Left ventricle myocardium superior (tissue), 1 donor: ENCODE measurements around the gene PTRH2. TPM values are rescaled to one million over a fixed set of nuclear protein-coding genes. Genes with fewer than 3 reads are reported as not detected.

Experiments used
- ATAC-seq: fragments of 200-7000 bp; cut with Tn5 transposase; one replicate; pipeline ENCODE4 v1.9.1; 2020; ENCODE audit warnings: mild to moderate bottlenecking, moderate library complexity
- DNase-seq: peaks from one replicate; pipeline ENCODE4 v3.0.0-alpha.2; 2020
- intact Hi-C: fragments of 100-400 bp; cut with micrococcal nuclease; formaldehyde crosslinking; loops from one replicate; pipeline ENCODE4 v1.11.0; 2022
- total RNA-seq: library from RNA; stranded (reverse); fragmentation: NEBNext Ultra II Directional; extraction: Animal tissue kit (Norgen Biotek cat#: 25700); gene quantifications from one replicate; pipeline ENCODE4 v1.2.1, GENCODE V29; 2021
- donor health status: DM: no; HTN: yes; CAD: no; lungs with severe emphysema.

PTRH2 gene
- total RNA-seq, 1 donor from 2014 or later: 10.4 TPM

DNA sequence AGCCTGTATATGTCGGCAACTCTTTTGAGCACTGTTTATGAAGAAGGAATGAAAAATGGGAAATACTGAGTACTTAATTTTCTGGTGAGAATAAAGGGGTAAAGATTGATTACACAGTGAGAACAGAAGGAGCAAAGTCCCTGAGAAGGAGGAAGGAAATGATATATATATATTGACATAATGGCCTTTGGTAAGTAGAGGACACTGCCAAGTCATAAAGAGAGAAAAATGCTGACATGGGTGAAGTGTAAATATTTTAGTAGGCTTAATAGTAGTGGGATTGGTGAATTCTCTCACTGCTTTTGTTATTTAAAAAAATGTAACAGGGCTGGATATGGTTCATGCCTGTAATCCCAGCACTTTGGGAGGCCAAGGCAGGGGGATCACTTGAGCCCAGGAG lies 16.4 kb upstream of the PTRH2 start:
- ATAC-seq: no peak
- DNase-seq: no peak
- intact Hi-C loops: no loop called here

DNA sequence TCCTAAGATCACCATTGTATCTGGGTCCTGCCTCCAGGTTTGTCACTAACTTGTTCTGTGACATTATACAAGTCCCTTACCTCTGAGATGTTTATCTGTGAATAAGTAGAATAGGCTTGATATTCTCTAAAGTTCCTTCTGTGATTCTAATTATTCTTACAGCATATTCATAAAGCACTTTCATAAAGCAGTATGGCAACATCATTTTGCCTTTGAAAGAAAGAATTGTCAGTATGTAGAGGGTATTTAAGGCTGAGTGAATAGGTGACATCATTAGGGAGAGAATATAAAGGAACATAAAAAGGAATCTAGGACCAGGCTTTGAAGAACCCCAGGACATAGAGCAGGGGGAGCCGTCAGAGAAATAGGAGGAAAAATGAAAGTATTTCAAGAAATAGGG lies 15.8 kb upstream of the PTRH2 start:
- DNase-seq (no peak), ATAC-seq (no peak)
- intact Hi-C loops: no loop called here

DNA sequence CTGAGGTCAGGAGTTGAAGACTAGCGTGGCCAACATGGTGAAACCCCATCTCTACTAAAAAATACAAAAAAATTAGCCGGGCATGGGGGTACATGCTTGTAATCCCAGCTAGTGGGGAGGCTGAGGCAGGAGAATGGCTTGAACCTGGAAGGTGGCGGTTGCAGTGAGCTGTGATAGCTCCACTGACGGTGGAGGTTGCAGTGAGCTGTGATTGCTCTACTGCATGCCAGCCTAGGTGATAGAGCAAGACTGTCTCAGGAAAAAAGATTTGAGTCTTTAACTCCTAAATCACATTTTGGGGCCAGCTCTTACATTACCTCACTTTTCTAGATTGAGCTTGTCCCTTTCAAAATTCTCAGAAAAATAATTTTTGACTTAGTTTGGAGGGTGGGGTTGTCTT lies 15.4 kb upstream of the PTRH2 start:
- ATAC-seq (no peak), DNase-seq (no peak)
- intact Hi-C loops: no loop called here

DNA sequence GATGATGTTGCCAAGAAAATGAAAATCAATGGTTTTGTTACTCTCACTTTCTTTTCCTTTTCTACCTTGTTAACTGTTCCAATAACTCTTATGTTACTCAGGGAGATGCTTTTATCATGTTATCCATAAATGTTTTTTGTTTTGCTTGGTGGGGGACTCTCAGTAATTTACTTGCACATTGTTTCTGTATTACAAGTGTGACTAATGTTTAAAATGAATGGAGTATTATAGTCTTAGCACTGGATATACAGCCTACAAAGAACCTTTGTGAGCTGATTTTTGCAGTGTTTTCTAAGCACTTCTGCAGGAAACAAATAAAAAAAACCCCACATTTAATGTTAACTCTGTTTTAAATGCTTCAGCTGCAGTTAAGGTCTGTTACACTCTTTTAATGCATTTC lies 12.3 kb upstream of the PTRH2 start:
- intact Hi-C loops: no loop called here
- no peak for DNase-seq
- ATAC-seq: no peak

DNA sequence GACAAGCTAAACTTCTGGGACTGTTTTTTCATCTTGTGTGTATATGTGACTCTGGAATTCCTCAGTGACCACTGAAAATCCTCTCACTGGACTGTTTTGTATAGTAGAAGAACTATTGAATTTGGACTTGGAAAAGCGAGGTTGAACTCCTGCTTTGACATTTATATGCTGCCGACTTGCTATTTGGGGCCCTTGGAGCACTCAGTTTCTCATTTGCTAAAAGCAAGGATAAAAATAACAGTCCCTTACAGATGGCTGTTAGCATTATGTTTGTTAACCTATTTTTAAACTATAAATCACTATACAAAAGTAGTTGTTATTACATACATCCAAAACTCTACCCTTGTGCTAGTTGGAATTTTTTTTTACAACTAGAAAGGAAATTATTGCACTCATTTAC lies 9.2 kb upstream of the PTRH2 start:
- DNase-seq (no peak), ATAC-seq (peak; percentile 53)
- intact Hi-C loops: no loop called here

DNA sequence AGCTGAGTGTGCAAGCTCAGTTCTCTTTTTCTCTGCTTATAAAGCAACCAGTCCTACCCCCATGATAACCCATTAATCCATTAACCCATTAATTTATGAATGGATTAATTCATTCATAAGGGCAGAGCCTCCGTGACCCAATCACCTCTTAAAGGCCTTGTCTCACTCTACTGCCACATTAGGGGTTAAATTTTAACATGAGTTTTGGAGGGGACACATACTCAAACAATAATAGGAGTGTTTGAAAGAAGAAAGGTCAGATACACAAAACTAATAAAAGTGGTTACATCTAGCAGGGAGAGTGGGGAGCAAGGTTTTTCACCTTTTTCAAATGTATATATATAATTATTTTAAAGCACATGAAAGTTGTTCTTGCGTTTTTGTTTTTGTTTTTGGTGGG lies 7.0 kb upstream of the PTRH2 start:
- intact Hi-C loops: no loop called here
- DNase-seq (no peak), ATAC-seq (no peak)

DNA sequence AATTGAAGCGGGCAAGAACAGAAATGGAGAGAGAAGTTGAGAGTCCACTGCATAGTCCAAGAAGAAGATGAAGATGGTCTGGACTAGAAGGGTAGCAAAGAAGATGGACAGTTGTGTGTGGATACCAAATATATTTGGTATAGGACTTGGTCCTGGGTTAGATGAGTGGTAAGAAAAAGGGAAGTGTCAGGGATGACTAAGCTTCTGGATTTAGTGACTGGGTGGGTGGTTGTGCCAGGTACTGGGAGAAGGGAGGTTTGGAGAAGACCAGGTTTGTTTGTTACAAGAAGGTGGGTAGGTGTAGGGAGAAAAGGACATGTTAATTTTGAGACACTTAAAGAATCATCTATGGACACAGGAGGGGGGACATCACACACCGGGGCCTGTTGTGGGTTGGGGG lies 5.6 kb upstream of the PTRH2 start:
- ATAC-seq (no peak), DNase-seq (no peak)
- intact Hi-C loops: no loop called here

DNA sequence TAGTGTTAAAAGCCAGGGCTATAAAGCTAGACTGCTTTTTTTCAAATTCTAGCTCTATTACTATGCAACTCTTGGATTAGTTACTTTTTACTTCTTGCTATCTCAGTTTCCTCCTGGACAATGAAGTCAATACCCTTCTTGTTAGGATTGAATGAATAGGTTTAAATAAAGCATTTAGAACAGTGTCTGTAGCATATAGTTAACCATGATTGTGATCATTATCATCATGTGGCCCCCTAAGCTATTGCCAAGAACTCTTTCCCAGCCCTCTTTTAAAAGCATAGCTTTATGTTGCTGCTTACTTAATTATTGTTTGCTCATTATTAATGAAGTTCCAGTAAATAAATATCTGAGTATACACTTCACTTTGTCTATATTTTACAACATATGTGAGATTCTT lies 4.7 kb upstream of the PTRH2 start:
- no peak for ATAC-seq
- intact Hi-C loops: no loop called here
- no peak for DNase-seq

DNA sequence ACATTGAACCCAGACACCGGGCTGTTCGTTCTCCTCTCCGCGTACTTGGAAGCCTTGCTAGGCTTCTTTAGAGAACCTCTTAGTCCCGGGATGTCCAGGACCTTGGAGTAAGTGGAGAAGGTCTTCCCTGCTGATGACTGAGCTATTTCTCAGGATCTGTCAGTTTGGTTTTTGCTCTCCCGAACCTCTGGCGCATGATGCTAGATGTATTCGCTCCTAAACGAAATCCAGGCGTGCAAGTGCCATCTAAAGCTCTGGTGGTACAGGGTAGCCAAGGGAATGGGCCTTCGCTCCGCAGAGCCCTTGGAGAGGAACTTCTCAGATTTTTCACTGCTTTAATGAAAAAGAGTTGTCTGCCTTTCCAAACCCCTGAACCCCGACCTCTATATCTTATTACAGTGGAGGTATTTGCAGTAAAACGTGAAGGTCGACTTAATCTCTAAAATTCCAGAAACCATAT lies 771 bp upstream of the PTRH2 start:
- intact Hi-C loops: no loop called here
- ATAC-seq: no peak

DNA sequence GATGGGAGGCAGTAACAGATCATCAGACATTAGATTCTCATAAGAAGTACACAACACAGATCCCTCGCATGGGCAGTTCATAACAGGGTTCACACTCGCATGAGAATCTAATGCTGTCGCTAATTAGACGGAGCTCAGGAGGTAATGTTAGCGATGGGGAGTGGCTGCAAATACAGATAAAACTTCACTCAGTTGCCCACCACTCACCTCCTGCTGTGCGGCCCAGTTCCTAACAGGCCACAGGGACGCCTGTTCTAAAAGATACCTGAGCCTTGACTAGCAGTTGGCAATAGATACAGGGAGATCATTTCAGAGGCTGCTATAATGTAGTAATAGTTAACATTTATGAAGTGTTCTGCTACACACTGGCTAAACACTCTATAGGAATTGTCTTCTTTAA lies 4.9 kb downstream of the PTRH2 start:
- ATAC-seq (no peak), DNase-seq (no peak)
- intact Hi-C loops: no loop called here

More for the DNA sequence above, 771 bp upstream of the PTRH2 start:
- no peak for DNase-seq

DNA sequence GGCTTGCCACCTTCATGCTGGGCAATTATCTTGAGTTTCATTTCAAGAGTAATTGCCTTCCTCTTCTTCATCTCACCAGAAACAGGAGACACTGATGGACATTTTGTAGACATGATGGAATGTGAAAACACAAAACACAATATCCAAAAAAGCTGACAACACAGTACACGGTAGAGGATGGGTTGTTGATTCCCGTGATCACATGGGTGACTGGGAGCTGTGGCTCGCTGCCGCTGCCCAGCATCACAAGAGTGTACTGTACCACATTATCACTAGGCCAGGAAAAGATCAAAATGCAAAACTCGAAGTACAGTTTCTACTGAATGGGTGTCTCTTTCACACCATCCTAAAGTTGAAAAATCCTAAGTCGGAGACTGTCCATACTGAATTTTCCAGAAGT lies 7.4 kb downstream of the PTRH2 start:
- no peak for ATAC-seq
- intact Hi-C loops: no loop called here
- DNase-seq: no peak

DNA sequence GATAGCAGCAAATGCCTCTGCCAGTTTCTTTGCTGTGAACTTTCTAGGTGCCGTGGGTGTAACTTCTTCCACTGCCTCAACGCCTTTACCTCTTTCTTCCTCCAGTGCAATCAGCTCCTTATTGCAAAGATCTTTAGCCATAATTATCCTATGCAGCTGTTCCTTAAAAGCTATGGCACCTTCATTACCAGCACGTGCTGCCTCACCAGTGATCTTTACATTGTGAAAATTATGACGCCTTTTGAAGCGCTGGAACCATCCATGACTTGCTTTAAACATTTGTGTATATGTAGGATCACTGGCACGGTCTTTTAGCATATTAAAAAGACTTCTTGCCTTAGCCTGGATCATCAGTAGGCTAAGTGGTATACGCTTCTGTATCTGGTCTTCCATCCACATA lies 8.0 kb downstream of the PTRH2 start:
- intact Hi-C loops: no loop called here
- no peak for DNase-seq
- no peak for ATAC-seq

DNA sequence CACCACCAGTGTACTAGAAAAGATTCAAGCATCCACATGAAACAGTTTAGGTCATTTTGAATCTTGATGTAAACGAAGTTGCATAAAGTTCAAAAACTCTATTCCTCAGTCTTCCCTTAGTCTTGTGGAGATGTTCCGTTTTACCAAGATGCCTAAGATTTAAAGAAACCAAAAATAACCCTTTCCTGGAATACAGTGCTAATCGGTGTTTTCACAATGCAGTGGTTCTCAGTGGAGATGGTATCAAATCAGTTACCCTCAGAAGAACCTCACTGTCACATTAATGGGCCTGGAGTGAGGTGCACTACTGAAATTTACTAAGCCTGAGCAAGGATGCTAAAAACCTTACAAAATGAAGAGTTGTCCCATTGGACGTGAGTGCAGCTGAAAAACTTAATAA lies 9.1 kb downstream of the PTRH2 start:
- ATAC-seq (no peak), DNase-seq (no peak)
- intact Hi-C loops: no loop called here

DNA sequence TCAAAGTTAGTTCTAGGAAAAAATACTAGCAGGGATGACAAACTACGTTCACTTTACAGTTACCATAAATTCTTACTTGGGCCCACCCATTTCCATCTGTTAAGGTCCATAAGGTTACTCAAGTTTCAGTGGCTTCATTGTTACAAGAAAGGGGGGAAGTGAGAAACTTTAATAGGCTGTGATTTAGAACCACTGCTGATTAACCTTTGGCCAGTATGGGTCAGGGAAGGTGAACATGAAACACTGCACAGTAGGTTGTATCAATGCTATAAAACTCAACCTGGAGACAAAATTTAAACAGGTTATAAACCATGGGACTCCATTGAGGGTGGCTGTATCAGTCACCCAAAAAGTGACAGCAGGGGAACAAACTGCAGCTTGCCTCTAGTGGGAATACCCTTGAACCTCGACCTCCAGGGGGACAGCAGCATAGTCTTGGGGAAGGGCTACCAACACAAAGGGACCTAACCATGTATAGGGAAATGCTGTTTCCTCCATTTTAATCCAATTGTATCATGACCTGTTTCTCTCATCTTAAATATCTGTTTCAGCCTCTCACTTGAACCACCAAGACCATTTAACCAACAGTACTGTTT lies 10.4 kb downstream of the PTRH2 start:
- intact Hi-C loops: no loop called here
- no peak for DNase-seq
- ATAC-seq: no peak

DNA sequence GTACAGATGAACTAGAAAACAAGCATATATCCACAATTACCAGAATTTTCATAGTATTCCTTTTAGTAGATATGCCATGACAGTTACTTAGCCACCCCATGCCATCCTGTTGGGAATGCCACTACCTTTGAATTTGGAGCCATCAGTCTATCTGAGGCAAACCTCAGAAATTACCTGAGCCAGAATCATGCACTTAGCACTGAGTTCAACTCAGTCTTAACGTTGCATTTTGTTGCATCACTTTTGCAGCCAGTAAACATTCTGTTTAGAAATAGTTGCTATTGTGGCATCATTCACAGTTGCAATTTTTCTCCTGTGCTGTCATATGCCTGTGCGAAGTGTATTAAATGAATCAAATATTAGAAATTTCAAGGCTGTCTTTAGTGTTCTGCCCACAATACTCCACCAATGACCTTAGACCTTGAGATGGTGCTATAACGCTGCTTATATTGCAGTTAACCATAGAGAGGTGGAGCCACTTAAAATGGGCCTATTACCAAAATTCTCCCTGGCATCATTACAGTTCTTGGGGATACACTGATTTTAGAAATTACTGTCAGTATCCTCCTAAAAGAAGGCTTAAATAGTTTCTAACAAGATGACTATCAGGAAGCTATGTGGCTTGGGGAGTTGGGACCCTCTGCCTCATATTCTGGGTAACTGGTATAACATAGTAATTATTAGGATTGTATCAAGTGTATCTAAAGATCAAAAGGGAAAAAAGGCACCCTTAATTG lies 11.1 kb downstream of the PTRH2 start:
- DNase-seq (no peak), ATAC-seq (no peak)

DNA sequence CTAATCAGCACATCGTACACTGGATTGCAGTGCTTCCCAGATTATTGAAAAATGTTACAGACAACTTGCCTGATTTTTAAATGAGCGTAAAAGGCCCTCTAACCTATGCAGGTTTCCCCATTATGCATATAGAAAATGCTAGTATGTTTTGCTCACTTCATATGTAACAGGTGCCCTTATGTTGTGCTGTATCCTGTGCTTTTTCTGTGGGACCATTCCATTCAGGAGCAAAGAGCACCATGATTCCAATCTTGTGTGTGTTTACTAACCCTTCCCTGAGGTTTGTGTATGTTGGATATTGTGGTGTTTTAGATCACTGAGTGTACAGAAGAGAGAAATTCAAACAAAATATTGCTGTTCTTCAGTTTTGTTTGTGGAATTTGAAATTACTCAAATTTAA lies 12.9 kb downstream of the PTRH2 start:
- ATAC-seq: no peak
- intact Hi-C loops: no loop called here

More for the DNA sequence above, 11.1 kb downstream of the PTRH2 start:
- intact Hi-C loops: no loop called here

DNA sequence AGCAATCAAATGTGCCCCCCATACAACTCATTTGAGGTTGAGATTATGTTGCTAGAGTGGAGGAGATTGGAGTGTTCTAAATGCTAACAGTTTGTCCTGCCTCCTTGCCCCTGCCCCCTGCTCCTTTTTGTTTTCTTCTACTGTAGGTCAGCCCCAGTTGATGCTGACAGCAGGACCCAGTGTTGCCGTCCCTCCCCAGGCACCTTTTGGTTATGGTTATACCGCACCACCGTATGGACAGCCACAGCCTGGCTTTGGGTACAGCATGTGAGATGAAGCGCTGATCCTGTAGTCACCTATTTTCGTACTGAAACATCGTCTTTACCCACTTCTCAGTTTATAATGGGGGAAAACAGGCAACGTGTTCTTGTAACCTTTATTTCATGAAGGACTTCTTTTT lies 13.6 kb downstream of the PTRH2 start:
- DNase-seq (no peak), ATAC-seq (no peak)
- intact Hi-C loops: no loop called here

More for the DNA sequence above, 12.9 kb downstream of the PTRH2 start:
- DNase-seq: no peak

DNA sequence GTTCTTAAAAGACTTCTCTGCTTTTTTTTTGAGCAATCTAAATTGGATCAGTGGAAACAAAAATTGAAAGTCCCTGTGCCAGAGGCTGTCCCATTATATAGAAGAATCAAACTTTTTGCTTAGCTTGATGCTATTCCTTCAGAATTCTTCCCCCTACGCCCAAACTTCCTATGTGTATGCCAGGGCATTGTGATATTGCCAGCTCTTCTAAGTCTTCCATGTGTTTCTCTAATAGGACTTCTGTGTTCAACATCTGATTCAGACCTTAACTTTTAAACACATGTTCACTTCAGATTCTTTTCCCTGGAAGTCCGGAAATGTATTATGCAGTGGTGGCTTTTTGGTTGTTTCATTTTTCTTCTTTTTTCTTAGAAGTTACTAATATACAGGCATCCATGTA lies 18.7 kb downstream of the PTRH2 start:
- intact Hi-C loops: no loop called here
- no peak for DNase-seq
- no peak for ATAC-seq

DNA sequence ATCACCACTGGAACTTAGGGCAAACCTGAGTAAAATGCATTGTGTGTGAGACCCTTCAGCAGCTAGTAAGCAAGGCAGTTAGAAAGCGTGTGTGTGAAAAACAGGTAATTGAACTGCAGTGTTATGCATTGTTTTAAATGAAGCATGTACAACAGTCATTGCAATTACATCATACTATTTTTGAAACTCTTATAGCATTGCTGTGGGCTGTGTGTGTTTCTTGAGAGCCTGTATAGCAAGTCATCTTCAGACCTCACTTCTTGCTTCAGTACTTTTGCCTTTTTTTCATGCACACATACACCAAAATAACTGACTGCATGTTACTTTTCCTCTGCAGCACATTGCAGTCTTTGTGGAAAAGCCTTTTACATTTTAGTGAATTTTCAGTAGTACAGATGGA lies 19.2 kb downstream of the PTRH2 start:
- DNase-seq (no peak), ATAC-seq (no peak)
- intact Hi-C loops: no loop called here

DNA sequence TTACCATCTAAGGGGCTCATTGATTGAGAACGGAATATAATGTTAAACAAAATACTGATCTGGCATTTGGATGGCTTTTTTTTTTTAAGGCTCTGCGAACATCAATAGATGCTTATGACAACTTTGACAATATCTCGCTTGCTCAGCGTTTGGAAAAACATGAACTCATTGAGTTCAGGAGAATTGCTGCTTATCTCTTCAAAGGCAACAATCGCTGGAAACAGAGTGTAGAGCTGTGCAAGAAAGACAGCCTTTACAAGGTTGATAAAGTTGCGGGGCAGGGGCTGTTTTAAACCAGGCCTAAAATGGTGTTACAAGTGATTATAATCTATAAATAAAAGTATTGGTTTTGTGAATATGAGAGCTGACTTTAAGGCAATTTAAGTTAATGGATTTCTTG lies 22.3 kb downstream of the PTRH2 start:
- no peak for DNase-seq
- intact Hi-C loops: no loop called here
- no peak for ATAC-seq

DNA sequence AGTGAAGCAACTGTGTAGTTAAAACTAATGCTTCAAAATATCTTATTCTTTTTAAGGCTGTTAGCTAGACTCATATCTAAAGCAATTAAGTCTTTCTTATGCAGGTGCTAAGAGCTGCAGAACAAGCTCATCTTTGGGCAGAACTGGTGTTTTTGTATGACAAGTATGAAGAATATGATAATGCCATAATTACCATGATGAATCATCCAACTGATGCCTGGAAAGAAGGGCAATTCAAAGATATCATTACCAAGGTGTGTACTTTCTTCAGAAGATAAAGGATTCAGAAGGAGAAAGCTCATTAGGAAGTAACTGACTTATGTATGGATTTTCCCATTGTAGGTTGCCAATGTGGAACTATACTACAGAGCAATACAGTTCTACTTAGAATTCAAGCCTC lies 23.9 kb downstream of the PTRH2 start:
- no peak for DNase-seq
- ATAC-seq: no peak
- intact Hi-C loops: no loop called here
